GM21447 (cell line): Measurements from ENCODE around the gene TFF2.

Source experiments
- ATAC-seq: cut with Tn5 transposase; IDR thresholded peaks from one replicate; pipeline ENCODE4 v1.9.1; 2021; ENCODE audit not compliant: unreplicated experiment

TFF2 gene

DNA sequence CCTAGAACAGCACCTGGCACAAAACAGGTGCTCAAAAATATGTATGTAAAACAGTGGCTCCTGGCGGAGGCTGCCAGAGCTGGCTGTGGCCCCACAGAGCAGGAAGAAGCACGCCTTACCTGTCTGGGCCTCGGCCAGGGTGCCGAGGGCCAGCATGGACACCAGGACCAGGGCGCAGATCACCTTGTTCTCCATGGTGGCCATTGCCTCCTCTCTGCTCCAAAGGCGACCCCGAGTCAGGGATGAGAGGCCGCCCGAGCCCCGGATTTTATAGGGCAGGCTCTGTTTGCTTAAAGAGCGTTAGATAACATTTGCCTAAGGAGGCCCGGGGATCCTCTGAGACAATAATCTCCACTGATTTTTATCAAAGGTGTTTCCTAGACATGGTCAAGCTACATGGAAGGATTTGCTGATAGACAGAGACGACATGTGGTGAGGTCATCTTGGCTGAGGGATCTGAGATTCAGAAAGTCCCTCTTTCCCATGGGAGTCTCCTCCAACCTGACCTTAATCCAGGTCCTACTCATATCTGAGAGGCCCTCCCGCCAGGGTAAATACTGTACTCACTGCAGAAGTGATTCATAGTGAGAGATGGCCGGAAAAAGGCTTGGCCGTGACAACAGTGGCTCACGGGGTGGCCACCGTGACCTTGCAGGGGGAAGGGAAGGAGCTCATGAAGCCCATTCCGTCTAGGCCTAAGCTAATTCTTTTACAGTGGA, 15.7 kb upstream of the TFF2 start, which contains the start of gene TFF1:
Gene TFF1 (minus strand): TSS at position 244 of the 719 bp plus-strand sequence. CDS start 40 bp downstream, at position 204.
- no peak for ATAC-seq

DNA sequence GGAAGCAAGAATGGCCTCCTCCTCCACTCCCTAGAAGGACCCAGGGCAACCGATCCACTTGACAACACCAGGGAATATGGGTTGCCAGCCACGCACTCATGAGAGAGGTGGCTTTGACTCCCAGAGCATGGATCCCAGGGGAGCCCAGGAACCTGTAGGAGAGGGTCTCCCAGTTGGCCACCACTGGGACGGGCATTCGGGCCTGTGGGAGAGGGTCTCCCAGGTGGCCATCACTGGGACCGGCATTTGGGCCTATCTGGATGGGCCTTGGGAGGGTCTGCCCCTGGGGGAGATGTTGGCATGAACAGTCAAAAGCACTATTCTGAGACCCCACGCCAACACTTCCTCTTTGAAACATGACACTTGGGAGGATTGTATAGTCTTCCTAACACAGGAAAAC, 15.0 kb upstream of the TFF2 start:
- no peak for ATAC-seq

GRCh38 chr21:42364304-42364865, 13.6 kb upstream of the TFF2 start:
- ATAC-seq = no peak

GRCh38 chr21:42363312-42363711, 12.5 kb upstream of the TFF2 start:
- ATAC-seq = no peak

GRCh38 chr21:42362700-42363099, 11.9 kb upstream of the TFF2 start:
- ATAC-seq = no peak

- no peak for ATAC-seq
Observed at GRCh38 chr21:42362198-42362597, 11.4 kb upstream of the TFF2 start.

DNA sequence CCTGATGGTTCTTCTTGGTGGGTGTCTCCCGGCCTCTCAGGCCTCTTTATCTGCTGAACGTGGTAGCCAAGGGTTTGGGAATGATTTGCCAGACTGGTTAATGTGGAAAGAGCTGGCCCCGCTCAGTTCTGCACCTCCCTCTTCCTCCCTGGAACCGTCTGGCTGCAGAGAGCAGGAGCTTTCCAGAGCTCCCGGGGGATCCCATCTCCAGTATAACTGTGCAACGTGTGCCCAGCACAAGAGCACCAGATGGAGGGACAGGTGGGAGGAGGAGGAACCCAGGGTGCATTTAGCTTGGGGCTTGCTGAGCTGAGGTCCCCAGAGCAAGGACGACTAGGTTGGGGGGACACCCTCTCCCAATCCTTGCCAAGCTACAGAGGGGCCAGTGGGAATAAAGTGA, 10.5 kb upstream of the TFF2 start:
- no peak for ATAC-seq

GRCh38 chr21:42360317-42360716, 9.5 kb upstream of the TFF2 start:
- no peak for ATAC-seq

- ATAC-seq = no peak
Observed at GRCh38 chr21:42358937-42359336, 8.1 kb upstream of the TFF2 start.

DNA sequence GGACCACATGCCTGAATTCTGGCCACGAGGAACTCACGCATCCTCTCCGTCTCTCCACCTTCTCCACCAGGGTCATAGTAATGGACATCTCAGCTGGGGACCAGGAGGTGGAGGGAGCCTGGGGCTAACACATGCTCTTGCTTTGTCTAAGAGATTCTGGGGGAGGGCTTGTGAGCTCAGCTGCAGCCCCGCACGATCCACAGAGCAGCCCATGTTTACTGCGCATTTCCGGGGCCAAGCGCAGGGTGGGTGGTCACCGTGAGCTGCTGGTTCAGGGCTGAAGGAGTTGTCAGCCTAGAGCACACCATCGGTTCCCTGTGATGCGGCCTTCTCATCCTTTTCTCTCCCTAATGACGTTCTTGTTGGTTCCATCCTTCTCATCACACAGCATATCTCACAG, 7.5 kb upstream of the TFF2 start:
- no peak for ATAC-seq

DNA sequence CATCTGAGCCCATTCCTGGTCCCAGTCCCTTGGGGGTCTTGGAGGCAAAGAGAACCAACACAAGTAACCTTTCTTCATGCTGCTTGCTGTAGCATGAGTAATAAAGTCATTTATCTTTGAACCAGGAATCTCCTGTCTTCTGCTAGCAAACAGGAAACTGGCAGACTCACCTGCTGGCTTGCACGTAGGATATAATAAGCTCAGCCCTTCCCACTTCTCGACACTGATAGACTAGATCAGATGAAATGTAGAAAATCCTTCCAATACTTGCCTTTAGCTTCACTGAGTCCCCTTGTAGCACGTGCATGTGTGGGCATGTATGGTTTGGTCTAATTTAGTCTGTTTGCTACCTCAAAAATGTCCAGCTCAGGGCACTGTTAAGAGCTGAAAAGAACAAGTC, 6.5 kb upstream of the TFF2 start:
- ATAC-seq = no peak

DNA sequence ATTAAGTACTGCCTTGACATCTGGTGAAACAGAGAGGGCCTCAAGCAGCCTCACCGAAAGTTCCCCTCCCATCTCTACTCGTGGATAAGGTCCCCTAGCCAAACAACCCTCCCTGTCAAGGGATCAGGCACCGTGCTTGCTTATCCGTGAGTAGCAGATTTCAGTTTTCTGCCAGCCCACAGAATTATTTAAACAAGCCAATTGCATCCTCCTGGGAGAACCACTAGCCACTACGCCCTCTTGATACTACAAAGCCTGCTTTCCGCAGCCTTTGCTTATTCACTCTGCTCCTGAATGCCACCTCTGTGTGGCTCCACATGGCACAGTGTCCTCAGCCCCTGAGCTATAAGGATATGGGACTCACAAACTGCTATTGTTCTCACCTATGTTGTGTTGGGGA, 5.9 kb upstream of the TFF2 start:
- ATAC-seq = no peak

- ATAC-seq = no peak
Observed at GRCh38 chr21:42356046-42356445, 5.3 kb upstream of the TFF2 start.

DNA sequence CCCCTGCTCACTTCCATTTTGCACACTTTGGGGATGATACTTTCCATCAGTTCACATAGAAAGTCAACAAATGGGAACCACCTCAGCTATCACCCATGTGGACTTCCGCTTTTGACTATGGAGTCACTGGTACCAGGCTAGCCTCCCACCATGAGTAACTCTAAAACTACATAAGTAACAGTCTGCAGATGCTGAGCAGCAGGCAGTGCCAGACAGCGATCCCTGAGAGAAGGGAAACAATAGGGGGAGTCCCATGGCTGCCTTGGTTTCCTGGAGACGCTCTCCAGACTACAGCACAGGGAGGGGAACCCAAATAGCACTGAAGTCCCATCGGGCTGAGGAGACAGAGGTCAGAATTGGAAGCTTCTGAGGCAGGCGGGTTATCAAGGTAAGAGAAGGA, 2.8 kb upstream of the TFF2 start:
- ATAC-seq = no peak

- no peak for ATAC-seq
Observed at GRCh38 chr21:42352441-42353095, 1.8 kb upstream of the TFF2 start.

- ATAC-seq = no peak
Observed at GRCh38 chr21:42351626-42352440, 1.0 kb upstream of the TFF2 start.

GRCh38 chr21:42350318-42350910, 380 bp downstream of the TFF2 start:
- no peak for ATAC-seq

DNA sequence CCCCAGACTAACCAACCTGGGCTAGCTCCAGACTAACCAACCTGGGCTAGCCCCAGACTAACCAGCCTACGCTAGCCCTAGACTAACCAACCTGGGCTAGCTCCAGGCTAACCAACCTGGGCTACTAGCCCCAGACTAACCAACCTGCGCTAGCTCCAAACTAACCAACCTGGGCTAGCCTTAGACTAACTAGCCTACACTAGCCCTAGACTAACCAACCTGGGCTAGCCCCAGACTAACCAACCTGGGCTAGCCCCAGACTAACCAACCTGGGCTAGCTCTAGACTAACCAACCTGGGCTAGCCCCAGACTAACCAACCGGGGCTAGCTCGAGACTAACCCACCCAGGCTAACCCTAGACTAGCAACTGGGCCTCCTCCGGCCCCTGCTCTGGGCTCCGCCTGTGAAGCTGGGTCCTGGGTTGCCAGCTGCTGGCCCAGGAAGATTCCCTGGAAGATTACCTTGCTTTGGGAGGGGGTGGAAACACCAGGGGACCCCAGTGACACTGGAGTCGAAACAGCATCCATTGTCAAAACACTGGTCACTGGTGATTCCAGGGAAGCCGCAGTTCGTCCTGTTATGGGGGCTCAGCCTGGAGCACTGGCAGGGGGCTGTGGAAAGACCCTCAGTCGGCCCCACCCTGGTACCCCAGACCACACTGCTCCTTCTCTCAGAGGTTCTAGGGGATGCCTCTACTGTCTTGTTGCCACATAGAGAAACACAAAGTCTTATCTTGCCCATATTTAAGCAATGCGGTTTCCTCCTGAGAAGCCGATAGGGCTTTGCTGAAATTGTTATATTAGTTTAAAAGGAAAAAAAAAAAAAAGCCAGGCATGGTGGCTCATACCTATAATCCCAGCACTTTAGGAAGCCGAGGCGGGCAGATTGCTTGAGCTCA, 1.1 kb downstream of the TFF2 start:
- ATAC-seq = no peak

- no peak for ATAC-seq
Observed at GRCh38 chr21:42348762-42349161, 2.0 kb downstream of the TFF2 start.
